ENCODE results near the gene CDK14.

CDK14 gene

GRCh38 chr7:90857603-90858002, 261.5 kb downstream of the CDK14 start:
- DNase-seq: no peak

GRCh38 chr7:90858546-90858945, 262.4 kb downstream of the CDK14 start:
- no peak for DNase-seq

GRCh38 chr7:90859521-90859920, 263.4 kb downstream of the CDK14 start:
- no peak for DNase-seq

- DNase-seq: no peak
Measured at GRCh38 chr7:90864088-90864487, 268.0 kb downstream of the CDK14 start.

- no peak for DNase-seq
Measured at GRCh38 chr7:90869335-90869734, 273.2 kb downstream of the CDK14 start.

- no peak for DNase-seq
Measured at GRCh38 chr7:90876701-90877100, 280.6 kb downstream of the CDK14 start.

GRCh38 chr7:90877201-90877600, 281.1 kb downstream of the CDK14 start:
- DNase-seq: no peak

GRCh38 chr7:90879924-90880323, 283.8 kb downstream of the CDK14 start:
- DNase-seq: no peak

GRCh38 chr7:90886416-90886815, 290.3 kb downstream of the CDK14 start:
- no peak for DNase-seq

- no peak for DNase-seq
Measured at GRCh38 chr7:90889210-90889609, 293.1 kb downstream of the CDK14 start.

- DNase-seq: no peak
Measured at GRCh38 chr7:90889644-90890043, 293.5 kb downstream of the CDK14 start.

- no peak for DNase-seq
Measured at GRCh38 chr7:90891529-90891928, 295.4 kb downstream of the CDK14 start.

GRCh38 chr7:90892213-90892612, 296.1 kb downstream of the CDK14 start:
- DNase-seq: no peak

GRCh38 chr7:90894122-90894521, 298.0 kb downstream of the CDK14 start:
- DNase-seq: no peak

GRCh38 chr7:90896458-90896857, 300.3 kb downstream of the CDK14 start:
- DNase-seq: no peak

GRCh38 chr7:90897961-90898469, 301.9 kb downstream of the CDK14 start:
- no peak for DNase-seq

- no peak for DNase-seq
Measured at GRCh38 chr7:90900628-90901356, 304.7 kb downstream of the CDK14 start.

GRCh38 chr7:90903841-90904240, 307.7 kb downstream of the CDK14 start:
- DNase-seq: no peak

- no peak for DNase-seq
Measured at GRCh38 chr7:90910136-90910535, 314.0 kb downstream of the CDK14 start.

GRCh38 chr7:90916319-90916718, 320.2 kb downstream of the CDK14 start:
- DNase-seq: no peak

GRCh38 chr7:90917539-90917938, 321.4 kb downstream of the CDK14 start:
- DNase-seq: no peak

GRCh38 chr7:90918303-90918702, 322.2 kb downstream of the CDK14 start:
- no peak for DNase-seq

GRCh38 chr7:90919816-90920215, 323.7 kb downstream of the CDK14 start:
- no peak for DNase-seq

- no peak for DNase-seq
Measured at GRCh38 chr7:90920336-90920735, 324.2 kb downstream of the CDK14 start.

GRCh38 chr7:90923541-90923997, 327.4 kb downstream of the CDK14 start:
- no peak for DNase-seq
